Left forelimb (tissue), 1 donor: ENCODE results near the gene CHTF18.
A peak's percentile ranks its signal among the peaks of the same experiment; 100 is the strongest.
"Not testable (repeated sequence)": the region's sequence is repeated elsewhere in the genome, so short reads cannot be mapped to it uniquely, and the experiment has no call there.

Source experiments
- DNase-seq: peaks from one replicate; pipeline ENCODE4 v3.0.0-alpha.2; 2018; ENCODE audit warnings: low spot score

The CHTF18 gene

DNA sequence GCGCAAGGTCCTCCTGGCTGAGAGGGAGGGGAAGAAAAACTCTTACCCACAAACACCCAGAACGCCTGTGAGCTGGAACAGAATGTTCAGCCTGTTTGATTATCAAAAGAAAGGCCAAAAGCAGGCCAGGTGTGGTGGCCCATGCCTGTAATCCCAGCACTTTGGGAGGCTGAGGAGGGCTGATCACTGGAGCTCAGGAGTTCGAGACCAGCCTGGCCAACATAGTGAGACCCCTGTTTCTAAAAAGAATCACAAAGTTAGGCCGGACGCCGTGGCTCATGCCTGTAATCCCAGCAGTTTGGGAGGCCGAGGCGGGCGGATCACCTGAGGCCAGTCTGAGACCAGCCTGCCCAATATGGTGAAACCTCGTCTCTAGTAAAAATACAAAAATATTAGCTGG is 12.1 kb upstream of the CHTF18 start:
- DNase-seq, result not testable (repeated sequence)

GRCh38 chr16:776824-777223 is 11.6 kb upstream of the CHTF18 start:
- DNase-seq, result no peak

GRCh38 chr16:777826-778225 is 10.6 kb upstream of the CHTF18 start:
- DNase-seq, result no peak

GRCh38 chr16:778447-778846 is 10.0 kb upstream of the CHTF18 start:
- DNase-seq, result no peak

DNA sequence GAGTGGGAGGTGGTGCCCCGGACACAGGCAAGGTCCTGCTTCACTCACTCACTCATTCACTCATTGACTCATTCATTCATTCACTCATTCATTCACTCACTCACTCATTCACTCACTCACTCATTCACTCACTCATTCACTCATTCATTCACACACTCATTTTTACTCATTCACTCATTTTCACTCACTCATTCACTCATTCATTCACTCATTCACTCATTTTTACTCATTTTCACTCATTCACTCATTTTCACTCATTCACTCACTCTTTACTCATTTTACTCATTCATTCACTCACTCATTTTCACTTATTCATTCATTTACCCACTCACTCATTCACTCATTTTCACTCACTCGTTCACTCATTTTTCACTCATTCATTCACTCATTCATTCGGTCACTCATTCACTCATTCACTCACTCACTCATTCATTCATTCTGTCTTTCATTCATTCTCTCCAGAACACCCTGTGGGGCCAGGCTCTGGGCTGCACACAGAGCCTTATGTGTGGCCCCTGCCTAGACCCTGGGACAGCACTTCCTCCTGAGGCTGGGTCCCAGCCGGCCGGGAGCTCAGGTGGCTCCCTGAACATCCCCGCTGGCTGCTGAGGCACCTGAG is 9.4 kb upstream of the CHTF18 start:
- no peak for DNase-seq

DNA sequence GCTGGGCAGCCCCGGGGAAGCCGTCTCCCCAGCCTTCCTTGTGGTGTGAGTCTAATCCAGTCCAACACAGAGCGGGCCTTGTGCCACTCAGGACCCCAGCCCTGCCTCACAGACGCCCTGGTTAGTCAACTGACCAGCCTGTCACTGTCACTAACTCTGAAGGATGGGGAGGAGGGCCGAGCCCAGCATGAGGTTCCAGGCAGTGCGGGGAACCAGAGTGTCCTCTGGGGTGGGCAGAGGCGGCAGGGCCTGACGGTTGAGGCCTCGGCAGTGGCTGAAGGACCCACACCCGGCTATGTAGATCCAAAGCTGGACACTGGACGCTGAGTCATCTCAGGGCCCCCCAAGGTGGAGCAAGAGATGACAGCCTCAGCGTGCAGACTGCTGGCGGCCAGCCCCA is 8.9 kb upstream of the CHTF18 start:
- no peak for DNase-seq

DNA sequence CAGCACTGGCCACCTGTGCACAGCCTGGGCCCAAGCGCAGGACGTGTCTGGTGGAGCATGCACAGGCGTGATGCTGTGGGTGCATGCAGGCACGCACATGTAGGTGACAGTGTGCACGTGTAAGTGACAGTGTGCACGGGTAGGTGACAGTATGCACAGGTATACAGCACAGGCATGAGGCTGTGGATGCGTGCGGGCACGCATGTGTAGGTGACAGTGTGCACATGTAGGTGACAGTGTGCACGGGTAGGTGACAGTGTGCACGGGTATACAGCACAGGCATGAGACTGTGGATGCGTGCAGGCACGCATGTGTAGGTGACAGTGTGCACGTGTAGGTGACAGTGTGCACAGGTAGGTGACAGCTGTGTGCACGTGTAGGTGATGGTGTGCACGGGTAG is 8.1 kb upstream of the CHTF18 start:
- DNase-seq, result no peak

- no peak for DNase-seq
Observed at GRCh38 chr16:781346-782010, 6.9 kb upstream of the CHTF18 start.

DNA sequence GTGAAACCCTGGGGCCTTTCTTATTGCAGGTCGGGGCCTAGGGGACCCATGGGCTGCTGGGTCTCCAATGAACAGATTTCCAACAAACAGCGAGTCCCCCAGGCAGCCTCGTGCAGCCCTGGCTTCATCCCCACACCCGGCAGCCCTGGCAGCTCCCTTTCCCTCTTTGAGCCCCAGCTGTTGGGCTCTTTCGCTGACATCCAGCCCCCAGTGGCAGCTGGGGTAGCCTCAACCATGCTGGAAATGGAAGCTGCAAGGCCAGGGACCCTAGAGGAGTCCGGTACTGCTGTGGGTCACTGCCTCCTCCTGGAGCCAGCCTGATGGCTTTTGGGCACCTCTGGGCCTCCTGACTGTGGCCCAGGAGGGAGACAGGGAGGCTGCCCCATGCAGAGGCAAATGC is 6.2 kb upstream of the CHTF18 start:
- DNase-seq, result no peak

GRCh38 chr16:782766-783403 is 5.5 kb upstream of the CHTF18 start:
- DNase-seq, result no peak

DNA sequence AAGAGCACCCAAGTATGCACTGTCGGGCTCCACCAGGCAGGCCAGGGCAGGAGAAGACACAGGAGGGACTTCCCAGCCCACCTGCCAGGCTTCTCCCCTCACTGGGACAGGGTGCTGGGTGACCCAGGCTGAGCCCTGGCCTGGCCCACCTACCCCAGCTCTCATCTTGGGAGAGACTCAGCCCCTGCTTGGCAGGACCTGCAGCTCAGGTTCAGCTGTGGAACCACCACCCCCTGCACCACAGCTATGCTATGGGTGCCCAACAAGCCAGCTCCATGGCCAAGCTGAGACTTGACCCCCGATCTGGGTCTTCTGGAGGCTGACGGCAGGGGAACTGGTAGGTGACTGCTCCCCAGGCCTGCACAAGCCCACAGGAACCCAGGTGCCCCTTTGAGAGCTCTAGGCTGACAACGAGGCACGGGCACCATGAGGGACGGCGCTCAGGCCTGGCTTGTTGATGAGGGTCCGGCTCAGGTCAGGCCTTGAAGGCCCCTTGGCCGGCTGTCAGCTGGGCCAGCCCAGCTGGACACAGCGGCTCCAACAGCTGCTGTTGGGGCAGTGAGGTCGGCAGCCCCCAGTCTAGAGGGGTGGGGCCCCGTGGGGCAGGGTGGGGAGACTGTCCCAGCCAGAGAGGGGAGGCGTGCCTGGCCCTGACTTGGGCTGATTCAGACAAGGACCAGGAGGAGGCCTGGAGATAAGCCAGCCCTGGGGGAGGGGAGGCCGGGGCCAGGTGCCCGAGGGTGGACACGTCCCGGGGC is 4.8 kb upstream of the CHTF18 start:
- no peak for DNase-seq

DNA sequence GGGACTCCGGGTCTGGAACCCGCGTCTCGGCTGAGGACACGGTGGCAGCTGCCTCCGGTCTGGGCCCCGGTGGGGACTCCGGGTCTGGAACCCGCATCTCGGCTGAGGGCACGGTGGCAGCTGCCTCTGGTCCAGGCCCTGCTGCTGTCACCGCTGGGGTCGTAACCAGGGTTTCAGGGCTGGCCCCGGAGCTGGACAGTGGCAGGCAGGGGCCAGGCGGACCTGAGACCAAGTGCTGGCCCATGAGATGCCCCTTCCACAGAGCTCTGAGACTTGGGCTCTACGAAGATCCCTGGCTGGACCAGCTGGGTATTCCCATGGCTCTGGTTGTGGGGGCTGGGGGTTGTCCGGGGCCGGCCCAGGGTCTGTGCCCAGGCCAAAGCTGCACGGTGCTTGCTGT is 4.0 kb upstream of the CHTF18 start:
- no peak for DNase-seq

DNA sequence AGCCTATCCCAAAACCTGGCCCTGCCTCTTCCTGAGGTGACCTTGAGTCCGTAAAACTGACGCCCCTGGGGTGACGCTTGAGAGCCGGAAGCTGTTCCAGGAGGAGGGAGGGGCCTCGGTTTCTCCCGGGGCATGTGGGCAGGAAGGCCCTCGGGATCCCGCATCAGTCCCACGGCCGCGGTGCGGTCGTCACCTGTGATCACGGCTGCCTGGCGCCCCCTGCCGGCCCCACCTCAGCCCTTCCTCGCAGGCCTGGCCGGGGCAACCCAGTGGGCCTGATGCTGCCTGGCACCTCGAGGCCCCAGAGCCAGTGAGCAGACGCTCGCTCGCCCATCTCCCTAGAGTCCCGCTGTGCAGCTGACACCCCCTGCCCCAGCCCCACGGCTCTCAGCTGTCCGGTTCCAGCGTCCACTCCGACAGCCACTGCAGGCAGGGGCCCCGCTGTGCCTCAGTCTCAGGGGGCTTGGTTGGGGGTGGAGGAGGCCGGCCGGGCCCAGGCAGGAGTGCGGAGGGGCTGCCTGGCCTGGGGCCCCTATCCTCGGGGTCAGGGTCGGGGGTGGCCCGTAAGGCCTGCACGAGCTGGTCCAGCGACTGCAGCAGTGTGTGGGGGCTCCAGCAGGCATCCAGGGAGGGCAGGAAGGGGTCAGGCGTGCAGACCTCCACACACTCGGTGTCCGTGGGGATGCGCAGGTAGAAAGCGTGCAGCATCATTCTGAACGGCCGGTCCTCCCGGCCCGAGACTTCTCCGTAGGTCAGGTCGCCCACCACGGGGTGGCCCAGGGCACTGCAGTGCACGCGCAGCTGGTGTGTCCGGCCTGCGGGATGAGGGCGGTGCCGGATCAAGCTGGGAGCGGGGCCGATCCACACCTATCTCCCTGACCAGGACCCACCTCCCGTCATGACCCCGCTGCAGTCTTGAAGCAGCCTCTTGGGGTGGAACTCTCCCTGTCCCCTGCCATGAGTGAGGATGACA is 2.6 kb upstream of the CHTF18 start:
- DNase-seq, result no peak

DNA sequence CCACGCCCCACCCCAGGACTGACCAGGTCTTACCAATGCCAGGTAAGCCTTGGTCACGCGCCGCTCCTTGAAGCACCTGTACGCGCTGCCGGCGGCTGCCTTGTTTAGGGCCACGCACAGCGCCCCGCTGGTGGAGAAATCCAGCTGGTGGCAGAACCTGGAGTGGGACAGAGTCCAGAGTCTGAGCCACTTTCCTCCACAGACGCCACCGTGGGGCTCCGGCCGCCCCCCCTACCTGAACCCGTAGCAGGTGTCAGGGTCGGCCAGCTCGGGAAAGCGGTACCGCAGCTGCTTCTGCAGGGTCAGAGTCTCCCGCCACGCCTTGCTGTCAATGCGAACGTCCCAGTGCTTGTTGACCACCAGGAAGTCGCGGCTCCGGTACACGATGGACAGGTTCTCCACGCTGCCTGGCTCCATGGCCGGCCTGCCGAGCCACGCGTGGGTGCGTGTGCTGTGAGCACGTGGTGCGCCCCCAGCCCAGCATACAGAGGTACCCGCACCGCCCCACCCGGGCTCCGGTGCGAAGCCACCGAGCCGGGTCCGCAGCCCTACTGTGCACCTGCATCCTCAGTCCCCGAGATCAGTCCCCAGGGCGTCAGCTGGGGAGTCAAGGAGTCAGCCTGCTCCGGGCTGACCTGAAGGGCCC is 976 bp upstream of the CHTF18 start:
- no peak for DNase-seq

GRCh38 chr16:787978-788398 is 432 bp upstream of the CHTF18 start, which contains the start of gene RPUSD1:
RPUSD1 (minus strand) TSS chr16:788381; CDS start chr16:787737, 644 bp downstream.
- DNase-seq, result peak; percentile 76

- no peak for DNase-seq
Observed at GRCh38 chr16:789191-789850, 901 bp downstream of the CHTF18 start.

GRCh38 chr16:790086-790485 is 1.7 kb downstream of the CHTF18 start:
- DNase-seq, result no peak

DNA sequence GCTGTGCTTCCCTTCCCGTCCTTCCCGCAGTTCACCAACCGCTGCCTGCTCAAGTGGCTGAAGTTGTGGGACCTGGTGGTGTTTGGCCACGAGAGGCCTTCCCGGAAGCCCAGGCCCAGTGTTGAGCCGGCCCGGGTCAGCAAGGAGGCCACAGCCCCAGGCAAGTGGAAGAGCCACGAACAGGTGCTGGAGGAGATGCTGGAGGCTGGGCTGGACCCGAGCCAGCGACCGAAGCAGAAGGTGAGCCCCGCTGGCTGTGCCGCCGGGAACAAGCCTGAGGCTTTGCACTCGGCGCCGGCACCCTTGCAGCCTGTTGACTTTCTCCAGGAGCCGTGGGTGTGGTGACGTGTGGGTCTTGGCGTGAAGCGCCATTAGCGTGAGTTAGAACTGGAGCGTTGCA is 2.7 kb downstream of the CHTF18 start:
- no peak for DNase-seq

DNA sequence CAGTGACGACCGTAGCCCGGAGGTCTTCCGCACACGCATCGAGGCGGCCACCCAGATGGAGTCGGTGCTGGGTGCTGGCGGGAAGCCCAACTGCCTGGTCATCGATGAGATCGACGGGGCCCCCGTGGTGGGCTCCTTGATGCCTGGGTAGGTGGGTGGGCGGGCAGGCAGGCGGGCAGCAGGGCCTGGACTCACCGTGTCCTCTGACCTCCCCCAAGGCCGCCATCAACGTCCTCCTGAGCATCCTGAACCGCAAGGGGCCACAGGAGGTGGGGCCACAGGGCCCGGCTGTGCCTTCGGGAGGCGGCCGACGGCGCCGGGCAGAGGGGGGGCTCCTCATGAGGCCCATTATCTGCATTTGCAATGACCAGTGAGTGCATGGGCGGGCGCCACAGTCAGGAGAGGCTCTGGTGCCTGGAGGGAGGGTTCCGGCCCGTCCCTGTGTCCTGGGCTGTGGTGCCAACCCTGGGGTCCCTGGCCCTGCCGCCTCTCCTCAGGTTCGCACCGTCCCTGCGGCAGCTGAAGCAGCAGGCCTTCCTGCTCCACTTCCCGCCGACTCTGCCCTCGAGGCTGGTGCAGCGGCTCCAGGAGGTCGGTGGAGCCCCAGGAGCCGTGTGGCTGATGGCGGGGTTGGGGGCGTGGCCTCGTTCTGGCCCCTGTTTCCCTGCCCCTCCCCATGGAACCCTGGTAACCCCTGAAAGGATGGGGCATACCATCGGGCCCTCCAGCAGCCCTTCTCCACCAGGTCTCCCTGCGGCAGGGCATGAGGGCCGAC is 4.0 kb downstream of the CHTF18 start:
- DNase-seq, result no peak

GRCh38 chr16:793414-793813 is 5.0 kb downstream of the CHTF18 start:
- DNase-seq, result no peak
